ENCODE data around the gene LIMS4. TPM values are rescaled to one million over a fixed set of nuclear protein-coding genes. Genes with fewer than 3 reads are reported as not detected.

The LIMS4 gene
- total RNA-seq, 2 donors from 2014 or later = 0.17 to 1.1 TPM

Other genes with a start within 250 kb of the LIMS4 start
- gene RGPD6, start 104.4 kb upstream of the LIMS4 start, total RNA-seq = 10 to 100 TPM in 1 of 2 donors, 1 to 10 TPM in 1; 8.6 to 30.1 TPM
- 10 to 100 TPM; 76.9 to 80.8 TPM for gene BUB1, start 205.2 kb upstream of the LIMS4 start, total RNA-seq